ENCODE measurements around the gene MARVELD1.
A peak's percentile ranks its signal among the peaks of the same experiment; 100 is the strongest.

DNA sequence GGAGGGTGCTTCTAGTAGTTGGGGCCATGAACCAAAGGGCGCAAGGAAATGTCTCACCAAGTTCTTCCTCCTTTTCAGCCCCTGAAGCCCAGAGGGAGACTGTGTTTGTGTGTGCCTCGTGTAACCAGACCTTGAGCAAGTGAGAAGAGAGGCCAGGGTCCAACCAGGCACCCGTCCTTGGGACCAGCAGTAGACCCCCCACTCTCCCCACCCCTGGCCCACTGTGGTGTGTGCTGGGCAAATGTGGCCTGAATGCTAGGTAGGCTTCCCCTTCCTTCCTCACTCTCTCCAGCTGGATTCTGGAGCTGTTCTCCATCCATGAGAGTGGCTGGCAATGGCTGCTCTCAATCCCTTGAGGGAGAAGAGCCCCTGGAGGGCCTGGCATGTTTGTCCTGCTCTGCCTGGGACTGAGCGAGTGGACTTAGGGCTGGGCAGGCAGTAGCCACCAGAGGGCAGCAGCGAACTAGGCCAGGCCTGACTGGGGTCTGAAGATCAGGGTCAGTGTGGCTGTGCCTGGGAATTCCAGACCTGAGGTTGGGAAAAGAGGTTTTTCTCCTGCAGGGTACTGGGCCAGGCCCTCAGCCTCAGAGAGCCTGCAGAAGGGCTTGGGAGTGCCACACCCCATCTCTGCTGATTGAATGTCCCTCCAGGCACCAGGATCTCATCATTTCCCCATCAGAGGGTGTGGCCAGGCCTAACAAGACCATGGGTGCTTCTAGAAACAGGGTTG lies 45.8 kb downstream of the MARVELD1 start:
- TF ChIP-seq POLR2A (IDR thresholded peaks at IDR 0.05), result no peak
- TF ChIP-seq, protein P1, sequence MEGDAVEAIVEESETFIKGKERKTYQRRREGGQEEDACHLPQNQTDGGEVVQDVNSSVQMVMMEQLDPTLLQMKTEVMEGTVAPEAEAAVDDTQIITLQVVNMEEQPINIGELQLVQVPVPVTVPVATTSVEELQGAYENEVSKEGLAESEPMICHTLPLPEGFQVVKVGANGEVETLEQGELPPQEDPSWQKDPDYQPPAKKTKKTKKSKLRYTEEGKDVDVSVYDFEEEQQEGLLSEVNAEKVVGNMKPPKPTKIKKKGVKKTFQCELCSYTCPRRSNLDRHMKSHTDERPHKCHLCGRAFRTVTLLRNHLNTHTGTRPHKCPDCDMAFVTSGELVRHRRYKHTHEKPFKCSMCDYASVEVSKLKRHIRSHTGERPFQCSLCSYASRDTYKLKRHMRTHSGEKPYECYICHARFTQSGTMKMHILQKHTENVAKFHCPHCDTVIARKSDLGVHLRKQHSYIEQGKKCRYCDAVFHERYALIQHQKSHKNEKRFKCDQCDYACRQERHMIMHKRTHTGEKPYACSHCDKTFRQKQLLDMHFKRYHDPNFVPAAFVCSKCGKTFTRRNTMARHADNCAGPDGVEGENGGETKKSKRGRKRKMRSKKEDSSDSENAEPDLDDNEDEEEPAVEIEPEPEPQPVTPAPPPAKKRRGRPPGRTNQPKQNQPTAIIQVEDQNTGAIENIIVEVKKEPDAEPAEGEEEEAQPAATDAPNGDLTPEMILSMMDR (IDR thresholded peaks at IDR 0.05), result peak; percentile 42 to 61 (median 46)

All from ovary (tissue), 3 donors.